Measurements from ENCODE around the gene MYH15. TPM values are rescaled to one million over a fixed set of nuclear protein-coding genes. Genes with fewer than 3 reads are reported as not detected.

The MYH15 gene
- total and polyA plus RNA-seq, 2 of the 4 experiments (the other 2 are of a cell fraction): 0.10 to 0.36 TPM

DNA sequence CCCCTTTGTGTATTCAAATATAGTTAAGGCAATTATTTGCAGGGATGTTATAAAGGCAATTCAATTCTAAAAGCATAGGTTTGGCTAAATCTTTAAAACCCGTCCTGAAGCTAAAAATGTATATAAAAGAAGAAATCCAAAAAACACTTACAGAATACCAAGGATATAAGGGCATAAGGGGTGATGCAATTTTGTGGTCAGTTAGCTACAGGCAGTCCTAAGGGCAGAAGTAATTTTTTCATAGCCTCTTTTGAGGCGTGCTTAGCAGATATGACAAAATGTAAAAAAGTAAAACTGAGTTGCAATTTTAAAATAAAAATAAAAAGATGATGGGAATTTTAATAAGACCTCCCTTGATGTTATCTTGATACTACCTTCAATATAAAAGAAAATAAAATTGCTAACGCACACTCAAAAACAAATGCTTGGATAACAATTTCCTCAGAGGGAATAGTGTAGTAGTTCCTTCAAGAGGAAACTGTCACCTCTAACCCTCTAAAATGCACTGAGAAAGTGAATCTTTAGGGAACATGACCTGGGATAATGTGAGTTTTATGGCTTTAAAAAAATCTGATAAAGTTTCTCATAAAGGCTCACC, 104.2 kb downstream of the MYH15 start:
- Histone ChIP-seq H4K5ac (ENCODE audit: low read depth, low read length) (no peak overlapping the region), H3K14ac (replicated peaks; ENCODE audit: low read depth, low read length) (no peak overlapping the region), H2BK15ac (ENCODE audit: low read depth, low read length) (no peak overlapping the region), H3K4ac (ENCODE audit: low read depth, low read length) (no peak overlapping the region), H3K18ac (ENCODE audit: low read depth, low read length) (no peak overlapping the region), H3K36me3 (ENCODE audit: control insufficient read depth, insufficient read depth, low read length) (no peaks in the 10 kb centered on the region), H3K9ac (ENCODE audit: low read depth, low read length) (no peak overlapping the region), H2AK9ac (replicated peaks; ENCODE audit: low read depth, low read length, poor library complexity) (no peak overlapping the region), H3K27me3 (ENCODE audit: control insufficient read depth, insufficient read depth, low read length) (no peaks in the 10 kb centered on the region; the same call in 1 of the 2 replicates), H3K27ac (ENCODE audit: insufficient read depth, low read length) (no peak overlapping the region), H3K4me1 (ENCODE audit: control insufficient read depth, insufficient read depth, low read length) (no peaks in the 10 kb centered on the region), H3K23ac (ENCODE audit: low read depth, low read length) (no peak overlapping the region), H2BK20ac (ENCODE audit: low read depth, low read length) (no peak overlapping the region), H3K4me2 (ENCODE audit: low read depth, low read length) (no peak overlapping the region), H2BK120ac (ENCODE audit: low read depth, low read length) (no peak overlapping the region), H2BK5ac (ENCODE audit: low read depth, low read length, poor library complexity, severe bottlenecking) (no peak overlapping the region), H3K9me3 (ENCODE audit: control insufficient read depth, insufficient read depth, low read length) (no peaks in the 10 kb centered on the region), H4K8ac (ENCODE audit: low read depth in 2 of 2, low read length in 2 of 2) (no peak overlapping the region), H2AK5ac (ENCODE audit: low read depth, low read length) (no peak overlapping the region), H4K91ac (ENCODE audit: insufficient read depth, low read depth, low read length) (no peak overlapping the region), H3K4me3 (ENCODE audit: insufficient read depth, low read depth, low read length) (no peak overlapping the region), H4K20me1 (ENCODE audit: insufficient read depth, low read length) (no peaks in the 10 kb centered on the region), H2AFZ (replicated peaks; ENCODE audit: low read length, poor library complexity) (no peak overlapping the region), H3K56ac (ENCODE audit: extremely low read depth, insufficient read depth, low read length) (no peak overlapping the region), H3K9me1 (ENCODE audit: insufficient read depth, low read length) (no peaks in the 10 kb centered on the region; the same call in 1 of the 2 replicates), H3K79me1 (ENCODE audit: low read depth in 1 of 2, low read length in 2 of 2) (no peaks in the 10 kb centered on the region)
- TF ChIP-seq SMC3 (IDR thresholded peaks at IDR 0.05; ENCODE audit: low read depth, low read length): no peak
- TF ChIP-seq CEBPB (IDR thresholded peaks at IDR 0.05; ENCODE audit: low read depth, low read length): peak; percentile 62; the same call in 1 of the 2 replicates
- ATAC-seq (ENCODE audit: low read depth) (peak; percentile 36; the same call in 1 of the 2 replicates), DNase-seq (peak; percentile 60)
- WGBS, 2 experiments (ENCODE audit: extremely low coverage in 2 of 2, insufficient read length in 1 of 2): no CpG with 5 or more reads among the region's 3 CpGs
- dilution Hi-C loops (cut with HindIII; ENCODE audit: low sequenced_read_pairs, unreplicated experiment): no loop called here
- in situ Hi-C loops (cut with MboI; ENCODE audit: low sequenced_read_pairs): no loop called here
- intact Hi-C loops (cut with micrococcal nuclease): loop anchor here (1.0 to 10.0 kb wide), 6 partner anchors 251 to 729 kb away; no protein-coding TSS in a partner anchor
- ChIA-PET CTCF (interaction anchor here (0.8 to 1.0 kb wide), 2 partner anchors 71 to 467 kb away, joined by 3 to 4 read pairs; no protein-coding TSS in a partner anchor), POLR2A (ENCODE audit: unreplicated experiment) (no interaction called here)
- BruUV-seq (replicated peaks): no TSS peak

All from IMR-90 (cell line).